PC-3 (cell line): ENCODE measurements around the gene ARHGAP19. TPM values are rescaled to one million over a fixed set of nuclear protein-coding genes. Genes with fewer than 3 reads are reported as not detected.

Experiments used
- ATAC-seq: fragments of 200-7000 bp; cut with Tn5 transposase; 2 replicates; pipeline ENCODE4 v1.9.1; 2020; ENCODE audit warnings: mild to moderate bottlenecking, moderate library complexity
- BruUV-seq: library from RNA; stranded (reverse); fragments of 400-500 nt; replicated peaks from 2 replicates; lab custom pipeline; 2021; lab: Mats Ljungman, UMichigan
- CTCF ChIA-PET: fragments of 300-600 bp; sonication (Branson Sonifier 250); formaldehyde crosslinking; loops from one replicate; lab custom pipeline; 2022; ENCODE audit warnings: antibody characterized with exemption; lab: Charles Lee
- POLR2A ChIA-PET: fragments of 300-600 bp; sonication (Branson Sonifier 250); formaldehyde crosslinking; loops from one replicate; lab custom pipeline; 2022; ENCODE audit warnings: antibody characterized with exemption; ENCODE audit not compliant: unreplicated experiment; lab: Charles Lee
- DNase-seq: peaks from one replicate; pipeline ENCODE4 v3.0.0-alpha.2; 2015
- H2AFZ ChIP-seq: fragments of 300-600 bp; sonication (generic); 2 replicates; pipeline ENCODE4 v1.6.0; 2016; ENCODE audit warnings: antibody characterized with exemption, low read length
- H3F3A ChIP-seq: fragments of 300-600 bp; sonication (generic); one replicate; pipeline ENCODE4 v1.6.0; 2017; ENCODE audit warnings: antibody characterized with exemption, low read length, control low read depth, mild to moderate bottlenecking; ENCODE audit not compliant: unreplicated experiment
- H3K27ac ChIP-seq: fragments of 300-600 bp; sonication (generic); 2 replicates; pipeline ENCODE4 v1.5.1; 2016; ENCODE audit warnings: mild to moderate bottlenecking, low read length
- H3K27me3 ChIP-seq: fragments of 300-600 bp; sonication (generic); 2 replicates; pipeline ENCODE4 v1.6.1; 2016; ENCODE audit warnings: low read length, mixed read lengths
- H3K36me3 ChIP-seq: fragments of 300-600 bp; sonication (generic); 2 replicates; pipeline ENCODE4 v1.6.1; 2016; ENCODE audit warnings: low read depth, mixed run types, low read length, mixed read lengths
- H3K4me1 ChIP-seq: fragments of 300-600 bp; sonication (generic); 2 replicates; pipeline ENCODE4 v1.5.1; 2016; ENCODE audit warnings: low read length; ENCODE audit not compliant: insufficient read depth
- H3K4me2 ChIP-seq: fragments of 300-600 bp; sonication (generic); 2 replicates; pipeline ENCODE4 v1.6.0; 2016; ENCODE audit warnings: low read length
- H3K4me3 ChIP-seq: fragments of 300-600 bp; sonication (generic); 2 replicates; pipeline ENCODE4 v1.5.1; 2016; ENCODE audit warnings: mild to moderate bottlenecking, low read length, mixed read lengths
- H3K79me2 ChIP-seq: fragments of 300-600 bp; sonication (generic); 2 replicates; pipeline ENCODE4 v1.6.1; 2017; ENCODE audit warnings: low read length, mixed read lengths
- H3K9ac ChIP-seq: fragments of 300-600 bp; sonication (generic); 2 replicates; pipeline ENCODE4 v1.6.0; 2016; ENCODE audit warnings: mild to moderate bottlenecking, low read length
- H3K9me2 ChIP-seq: fragments of 300-600 bp; sonication (generic); replicated peaks from 2 replicates; pipeline ENCODE4 v1.6.1; 2016; ENCODE audit warnings: mixed run types, low read length, mixed read lengths
- H3K9me3 ChIP-seq: fragments of 300-600 bp; sonication (generic); 2 replicates; pipeline ENCODE4 v1.6.1; 2016; ENCODE audit warnings: low read length, mixed read lengths
- H4K20me1 ChIP-seq: fragments of 300-600 bp; sonication (generic); 2 replicates; pipeline ENCODE4 v1.6.1; 2016; ENCODE audit warnings: low read length, mixed read lengths
- EZH2 ChIP-seq: fragments of 300-600 bp; sonication (generic); IDR thresholded peaks from one replicate; pipeline ENCODE4 v1.6.1; 2017; ENCODE audit warnings: antibody characterized with exemption, mild to moderate bottlenecking, low read length; ENCODE audit not compliant: unreplicated experiment
- EZH2phosphoT487 ChIP-seq: fragments of 300-600 bp; sonication (generic); IDR thresholded peaks from 2 replicates; pipeline ENCODE4 v1.6.1; 2018; ENCODE audit warnings: mild to moderate bottlenecking, antibody characterized with exemption, low read length, borderline replicate concordance
- intact Hi-C: fragments of 100-400 bp; cut with micrococcal nuclease; formaldehyde crosslinking; loops from 2 replicates; pipeline ENCODE4 v1.9.0; 2023
- total RNA-seq: library from RNA; depleted of rRNA; stranded (reverse); fragments of >200 nt; gene quantifications from 2 replicates; pipeline ENCODE4 v1.2.3, GENCODE V29; 2014
- TF ChIP-seq, protein P1 (sequence below): fragments of 300-600 bp; sonication (generic); conservative IDR thresholded peaks from 2 replicates; pipeline ENCODE4 v1.5.1; 2017; ENCODE audit warnings: antibody characterized with exemption, low read depth, mild to moderate bottlenecking, low read length

The ARHGAP19 gene
- total RNA-seq, 1 experiment from 2014 or later = 9.8 TPM

DNA sequence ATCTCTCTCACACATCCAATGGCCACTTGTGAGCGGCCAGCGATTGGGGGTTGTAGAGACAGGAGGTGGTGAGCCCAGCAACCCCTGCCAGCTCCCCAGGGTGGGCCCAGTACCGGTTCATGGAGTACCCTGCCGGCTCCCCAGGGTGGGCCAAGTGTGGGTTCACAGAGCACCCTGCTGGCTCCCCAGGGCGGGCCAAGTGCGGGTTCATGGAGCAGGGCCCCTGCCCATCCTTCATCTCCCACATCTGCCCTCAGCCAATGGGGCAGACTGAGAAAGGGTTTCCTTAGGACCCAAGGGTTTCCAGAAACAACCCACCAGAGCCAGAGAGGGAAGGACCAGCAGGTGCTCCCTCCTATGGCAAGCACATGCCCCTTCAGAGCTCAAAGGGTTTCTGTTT is 85.3 kb downstream of the ARHGAP19 start:
- ATAC-seq = no peak
- Histone ChIP-seq H3K9me3 (no peaks in the 10 kb centered on the region), H3K27me3 (no peaks in the 10 kb centered on the region), H3K9ac (no peak overlapping the region), H3K4me1 (no peaks in the 10 kb centered on the region), H4K20me1 (no peaks in the 10 kb centered on the region), H3K36me3 (no peaks in the 10 kb centered on the region; the same call in 1 of the 2 replicates), H3F3A (no peaks in the 10 kb centered on the region), H3K4me2 (no peak overlapping the region), H3K9me2 (no peaks in the 10 kb centered on the region), H3K4me3 (no peak overlapping the region), H3K79me2 (no peaks in the 10 kb centered on the region), H3K27ac (no peak overlapping the region), H2AFZ (no peak overlapping the region)
- DNase-seq = no peak
- no peak for TF ChIP-seq EZH2
- no peak for TF ChIP-seq EZH2phosphoT487
- TF ChIP-seq, protein P1, sequence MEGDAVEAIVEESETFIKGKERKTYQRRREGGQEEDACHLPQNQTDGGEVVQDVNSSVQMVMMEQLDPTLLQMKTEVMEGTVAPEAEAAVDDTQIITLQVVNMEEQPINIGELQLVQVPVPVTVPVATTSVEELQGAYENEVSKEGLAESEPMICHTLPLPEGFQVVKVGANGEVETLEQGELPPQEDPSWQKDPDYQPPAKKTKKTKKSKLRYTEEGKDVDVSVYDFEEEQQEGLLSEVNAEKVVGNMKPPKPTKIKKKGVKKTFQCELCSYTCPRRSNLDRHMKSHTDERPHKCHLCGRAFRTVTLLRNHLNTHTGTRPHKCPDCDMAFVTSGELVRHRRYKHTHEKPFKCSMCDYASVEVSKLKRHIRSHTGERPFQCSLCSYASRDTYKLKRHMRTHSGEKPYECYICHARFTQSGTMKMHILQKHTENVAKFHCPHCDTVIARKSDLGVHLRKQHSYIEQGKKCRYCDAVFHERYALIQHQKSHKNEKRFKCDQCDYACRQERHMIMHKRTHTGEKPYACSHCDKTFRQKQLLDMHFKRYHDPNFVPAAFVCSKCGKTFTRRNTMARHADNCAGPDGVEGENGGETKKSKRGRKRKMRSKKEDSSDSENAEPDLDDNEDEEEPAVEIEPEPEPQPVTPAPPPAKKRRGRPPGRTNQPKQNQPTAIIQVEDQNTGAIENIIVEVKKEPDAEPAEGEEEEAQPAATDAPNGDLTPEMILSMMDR = no peak
- intact Hi-C loops = no loop called here
- POLR2A ChIA-PET = no interaction called here
- BruUV-seq = no TSS peak
- CTCF ChIA-PET = interaction anchor here (0.6 kb wide), 1 partner anchor 134 kb away, joined by 4 read pairs; no protein-coding TSS in a partner anchor

DNA sequence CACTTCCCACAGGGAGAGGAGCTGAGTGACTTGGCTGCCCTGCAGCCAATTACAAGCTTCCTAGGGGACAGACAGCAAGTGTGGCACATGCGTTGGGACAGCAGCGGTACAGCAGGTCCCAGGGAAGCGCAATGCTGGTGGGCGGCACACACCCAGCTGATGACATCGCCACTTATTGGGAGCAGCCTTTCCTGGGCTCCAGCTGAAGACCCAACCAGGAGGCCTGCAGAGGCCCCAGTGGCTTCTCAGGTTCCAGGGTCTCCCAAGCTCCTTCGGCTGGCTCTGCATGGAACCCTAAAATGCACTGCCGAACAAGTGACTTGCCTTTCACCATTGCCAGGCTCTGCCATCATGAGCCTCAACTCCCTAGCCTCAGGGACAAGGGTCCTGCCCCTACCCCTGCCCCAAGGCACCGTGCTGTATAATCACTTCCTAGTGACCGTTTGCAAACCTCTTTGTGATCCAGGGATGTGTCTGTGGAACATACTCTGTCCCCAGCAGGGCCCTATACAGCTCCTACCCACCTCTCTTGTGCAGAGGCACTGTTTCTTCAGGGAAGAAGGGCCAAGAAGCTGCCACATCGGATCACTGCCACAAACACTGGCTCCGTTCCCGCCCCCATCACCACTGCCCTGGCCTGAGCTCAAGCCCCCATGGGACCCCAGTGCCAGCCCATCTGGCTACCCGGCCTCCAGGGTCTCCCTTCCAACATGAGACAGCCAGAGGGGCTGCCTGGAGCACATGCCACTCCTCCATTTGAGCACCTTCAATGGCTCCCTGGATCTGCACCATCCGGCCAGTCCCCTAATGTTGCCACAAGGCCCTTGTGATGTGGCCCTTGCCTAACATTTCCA is 87.4 kb downstream of the ARHGAP19 start:
- ATAC-seq = no peak
- Histone ChIP-seq H3K4me1 (no peaks in the 10 kb centered on the region), H3K27ac (no peak overlapping the region), H3K4me3 (no peak overlapping the region), H3F3A (no peaks in the 10 kb centered on the region), H2AFZ (no peak overlapping the region), H3K79me2 (no peaks in the 10 kb centered on the region), H3K9me2 (no peaks in the 10 kb centered on the region), H3K9me3 (no peaks in the 10 kb centered on the region), H3K36me3 (no peaks in the 10 kb centered on the region), H3K4me2 (no peak overlapping the region), H3K27me3 (no peaks in the 10 kb centered on the region), H4K20me1 (no peaks in the 10 kb centered on the region), H3K9ac (no peak overlapping the region)
- TF ChIP-seq EZH2phosphoT487 = no peak
- TF ChIP-seq, protein P1 = no peak
- TF ChIP-seq EZH2 = no peak
- POLR2A ChIA-PET = no interaction called here
- no TSS peak for BruUV-seq
- CTCF ChIA-PET = no interaction called here
- intact Hi-C loops = no loop called here
- no peak for DNase-seq

DNA sequence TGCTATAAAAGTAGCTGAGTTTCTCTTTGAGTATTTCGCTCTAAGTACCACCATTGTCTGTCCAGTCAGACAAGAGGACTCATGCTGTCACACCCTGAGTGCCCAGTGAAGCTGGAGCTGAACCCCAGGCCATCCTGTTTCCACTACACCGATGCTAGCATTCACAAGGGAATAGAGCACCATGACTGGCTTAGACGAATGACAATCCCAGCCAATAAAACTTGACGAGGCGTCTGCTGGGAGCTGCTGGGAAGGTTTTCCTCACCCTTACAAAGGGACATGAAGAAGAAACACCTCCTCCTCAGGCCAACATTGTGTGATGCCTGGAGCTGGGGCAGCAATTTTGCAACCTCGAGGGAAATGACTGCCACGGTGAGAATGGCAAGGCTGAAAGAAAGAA is 89.2 kb downstream of the ARHGAP19 start:
- no peaks in the 10 kb centered on the region for H3K9me2 ChIP-seq
- ChIA-PET CTCF (no interaction called here), POLR2A (no interaction called here)
- no peaks in the 10 kb centered on the region for H3K4me1 ChIP-seq
- H4K20me1 ChIP-seq = no peaks in the 10 kb centered on the region
- no peaks in the 10 kb centered on the region for H3K79me2 ChIP-seq
- H3K36me3 ChIP-seq = no peaks in the 10 kb centered on the region
- no peak for DNase-seq
- no TSS peak for BruUV-seq
- H3F3A ChIP-seq = no peaks in the 10 kb centered on the region
- TF ChIP-seq, protein P1 = no peak
- no peak for TF ChIP-seq EZH2
- TF ChIP-seq EZH2phosphoT487 = no peak
- H3K27ac ChIP-seq = no peak overlapping the region
- no peak overlapping the region for H3K4me2 ChIP-seq
- no peaks in the 10 kb centered on the region for H3K27me3 ChIP-seq
- no peak overlapping the region for H3K9ac ChIP-seq
- no peak overlapping the region for H2AFZ ChIP-seq
- H3K4me3 ChIP-seq = no peak overlapping the region
- intact Hi-C loops = no loop called here
- no peaks in the 10 kb centered on the region for H3K9me3 ChIP-seq
- no peak for ATAC-seq
